K562 (cell line): ENCODE measurements around the gene SHOX.

Experiments
- ATF4 ChIP-seq: fragments of 450-650 bp; formaldehyde crosslinking; IDR thresholded peaks from 2 replicates; pipeline ENCODE4 v1.4.0; 2022; ENCODE audit warnings: mild to moderate bottlenecking, moderate library complexity
- CEBPB ChIP-seq: fragments of 450-650 bp; IDR thresholded peaks from 2 replicates; pipeline ENCODE4 v1.6.1; 2016; ENCODE audit warnings: missing genetic modification characterization, missing compliant biosample characterization
- CTCF ChIP-seq, 3 experiments: IDR thresholded peaks in 2 of 3; conservative IDR thresholded peaks in 1 of 3; 2 replicates each; pipeline ENCODE4 v1.5.1; 2011 to 2012; ENCODE audit warnings: low read length in 3 of 3, mild to moderate bottlenecking in 3 of 3, control low read depth in 2 of 3, improper control_type of control experiment in 1 of 3, inconsistent platforms in 1 of 3, low read depth in 1 of 3, mixed read lengths in 1 of 3, moderate library complexity in 1 of 3; ENCODE audit not compliant: insufficient read depth in 2 of 3
- ELF1 ChIP-seq: fragments of 200-800 bp; sonication (Bioruptor generic); IDR thresholded peaks from 2 replicates; pipeline ENCODE4 v1.6.1; 2016; ENCODE audit warnings: missing genetic modification characterization, missing compliant biosample characterization
- RERE ChIP-seq: sonication (generic); formaldehyde crosslinking; IDR thresholded peaks from 2 replicates; pipeline ENCODE4 v1.8.0; 2023; ENCODE audit warnings: missing genetic modification reagents, mild to moderate bottlenecking, borderline replicate concordance
- RFX5 ChIP-seq: IDR thresholded peaks from 2 replicates; pipeline ENCODE4 v1.6.1; 2011; ENCODE audit warnings: low read depth, mild to moderate bottlenecking, improper control_type of control experiment, low read length
- SMARCA4 ChIP-seq: fragments of 450-650 bp; IDR thresholded peaks from 2 replicates; pipeline ENCODE4 v1.6.1; 2016
- UBTF ChIP-seq, 2 experiments: IDR thresholded peaks; 2 replicates each; pipeline ENCODE4 v1.6.1; 2012; ENCODE audit warnings: improper control_type of control experiment in 2 of 2, low read depth in 2 of 2, low read length in 2 of 2, borderline replicate concordance in 1 of 2
- ZKSCAN3 ChIP-seq: fragments of 250-450 bp; sonication (Bioruptor Pico); IDR thresholded peaks from 2 replicates; pipeline ENCODE4 v1.4.0; 2020
- ZNF780A ChIP-seq: fragments of 250-450 bp; sonication (Bioruptor Pico); IDR thresholded peaks from 2 replicates; pipeline ENCODE4 v1.5.0; 2021; ENCODE audit warnings: mild to moderate bottlenecking

GRCh38 chrX:644304-645281 is 14.0 kb downstream of the SHOX start:
- no peak for TF ChIP-seq RFX5
- no peak for TF ChIP-seq ZKSCAN3 (CRISPR knock-in tag)
- TF ChIP-seq CEBPB, result no peak
- no peak for TF ChIP-seq CTCF (IDR thresholded peaks at IDR 0.05 in 2 of 3, conservative IDR thresholded peaks at IDR 0.05 in 1 of 3; ENCODE audit: insufficient read depth in 2 of 3, low read depth in 1 of 3, low read length in 3 of 3)
- TF ChIP-seq ZNF780A (CRISPR knock-in tag), result no peak
- no peak for TF ChIP-seq ELF1 (tag)
- no peak for TF ChIP-seq ATF4 (CRISPR knock-in tag)
- no peak for TF ChIP-seq RERE
- no peak for TF ChIP-seq UBTF (IDR thresholded peaks at IDR 0.05; ENCODE audit: borderline replicate concordance in 1 of 2, low read depth in 2 of 2, low read length in 2 of 2)
- TF ChIP-seq SMARCA4, result no peak
